Epithelial cell of esophagus (primary cell): ENCODE results near the gene RAB6D.

Source experiments
- DNase-seq: peaks from one replicate; pipeline ENCODE4 v3.0.0; 2010; ENCODE audit warnings: low read depth
- H3K4me3 ChIP-seq: 2 replicates; pipeline ENCODE4 v1.5.1; 2011; ENCODE audit warnings: mild to moderate bottlenecking, low read length, control low read depth
- CTCF ChIP-seq: IDR thresholded peaks from 2 replicates; pipeline ENCODE4 v1.5.1; 2011; ENCODE audit warnings: low read depth, mild to moderate bottlenecking, low read length, control low read depth, inconsistent platforms; ENCODE audit not compliant: insufficient read depth; ENCODE audit errors: missing control alignments

Gene RAB6D

GRCh38 chr2:131363703-131364186 is at the start of gene RAB6D:
Gene RAB6D, minus strand, starts transcription at chr2:131364168. Its CDS starts 448 bp downstream, at chr2:131363720.
- DNase-seq: peak; percentile 14
- H3K4me3 ChIP-seq: peak within 1 kb of the TSS; percentile 21

GRCh38 chr2:131413148-131413747 is 49.3 kb upstream of the RAB6D start:
- DNase-seq: peak; percentile 65
- no peak overlapping the region for H3K4me3 ChIP-seq
- TF ChIP-seq CTCF: peak; percentile 78

- no peak for DNase-seq
- no peak overlapping the region for H3K4me3 ChIP-seq
- no peak for TF ChIP-seq CTCF
Observed at GRCh38 chr2:131410173-131410572, 46.2 kb upstream of the RAB6D start.

- DNase-seq: no peak
- H3K4me3 ChIP-seq: no peak overlapping the region
- TF ChIP-seq CTCF: no peak
Observed at GRCh38 chr2:131408778-131409177, 44.8 kb upstream of the RAB6D start.

GRCh38 chr2:131408207-131408606 is 44.2 kb upstream of the RAB6D start:
- DNase-seq: no peak
- no peak for TF ChIP-seq CTCF
- no peak overlapping the region for H3K4me3 ChIP-seq

GRCh38 chr2:131404753-131405152 is 40.8 kb upstream of the RAB6D start:
- DNase-seq: no peak
- no peak for TF ChIP-seq CTCF
- no peak overlapping the region for H3K4me3 ChIP-seq

GRCh38 chr2:131402320-131403039 is 38.5 kb upstream of the RAB6D start:
- TF ChIP-seq CTCF: no peak
- no peak overlapping the region for H3K4me3 ChIP-seq
- DNase-seq: no peak
